ENCODE measurements around the gene CIZ1. TPM values are rescaled to one million over a fixed set of nuclear protein-coding genes. Genes with fewer than 3 reads are reported as not detected.
"Not testable (repeated sequence)": the region's sequence is repeated elsewhere in the genome, so short reads cannot be mapped to it uniquely, and the experiment has no call there.

Gene CIZ1
- total RNA-seq, 1 donor from 2014 or later, result 170 TPM

GRCh38 chr9:128185979-128186965 is 5.1 kb downstream of the CIZ1 start:
- H3K4me1 Mint-ChIP-seq (ENCODE audit: unreplicated experiment), result peaks cover 13% of the 10 kb centered on the region
- no peak overlapping the region for H3K27ac Mint-ChIP-seq (ENCODE audit: unreplicated experiment)
- TF ChIP-seq CTCF (IDR thresholded peaks at IDR 0.05), result no peak
- no peak for DNase-seq (ENCODE audit: extremely low spot score, unreplicated experiment)
- no peaks in the 10 kb centered on the region for H3K27me3 Mint-ChIP-seq (ENCODE audit: unreplicated experiment)
- H3K36me3 Mint-ChIP-seq (ENCODE audit: unreplicated experiment), result peaks cover 38% of the 10 kb centered on the region
- no peaks in the 10 kb centered on the region for H3K9me3 Mint-ChIP-seq (ENCODE audit: unreplicated experiment)
- no peak overlapping the region for H3K4me3 Mint-ChIP-seq (ENCODE audit: unreplicated experiment)

GRCh38 chr9:128182893-128183588 is 8.3 kb downstream of the CIZ1 start:
- H3K27me3 Mint-ChIP-seq (ENCODE audit: unreplicated experiment), result no peaks in the 10 kb centered on the region
- no peaks in the 10 kb centered on the region for H3K9me3 Mint-ChIP-seq (ENCODE audit: unreplicated experiment)
- DNase-seq (ENCODE audit: extremely low spot score, unreplicated experiment), result no peak
- H3K4me1 Mint-ChIP-seq (ENCODE audit: unreplicated experiment), result no peaks in the 10 kb centered on the region
- H3K27ac Mint-ChIP-seq (ENCODE audit: unreplicated experiment), result no peak overlapping the region
- H3K36me3 Mint-ChIP-seq (ENCODE audit: unreplicated experiment), result peaks cover 50% of the 10 kb centered on the region
- no peak overlapping the region for H3K4me3 Mint-ChIP-seq (ENCODE audit: unreplicated experiment)
- TF ChIP-seq CTCF (IDR thresholded peaks at IDR 0.05), result no peak

GRCh38 chr9:128181480-128181879 is 9.9 kb downstream of the CIZ1 start:
- not testable (repeated sequence) for H3K27ac Mint-ChIP-seq (ENCODE audit: unreplicated experiment); H3K9me3 Mint-ChIP-seq (ENCODE audit: unreplicated experiment); DNase-seq (ENCODE audit: extremely low spot score, unreplicated experiment); H3K27me3 Mint-ChIP-seq (ENCODE audit: unreplicated experiment); H3K4me3 Mint-ChIP-seq (ENCODE audit: unreplicated experiment); H3K4me1 Mint-ChIP-seq (ENCODE audit: unreplicated experiment)
- peak; percentile 56 for TF ChIP-seq CTCF (IDR thresholded peaks at IDR 0.05)
- peaks cover 42% of the 10 kb centered on the region for H3K36me3 Mint-ChIP-seq (ENCODE audit: unreplicated experiment)

GRCh38 chr9:128180447-128180846 is 10.9 kb downstream of the CIZ1 start:
- Mint-ChIP-seq H3K27ac (ENCODE audit: unreplicated experiment) (no peak overlapping the region), H3K27me3 (ENCODE audit: unreplicated experiment) (no peaks in the 10 kb centered on the region), H3K4me3 (ENCODE audit: unreplicated experiment) (no peak overlapping the region), H3K9me3 (ENCODE audit: unreplicated experiment) (no peaks in the 10 kb centered on the region), H3K36me3 (ENCODE audit: unreplicated experiment) (peaks cover 44% of the 10 kb centered on the region), H3K4me1 (ENCODE audit: unreplicated experiment) (no peaks in the 10 kb centered on the region)
- TF ChIP-seq CTCF (IDR thresholded peaks at IDR 0.05), result no peak
- DNase-seq (ENCODE audit: extremely low spot score, unreplicated experiment), result no peak

- DNase-seq (ENCODE audit: extremely low spot score, unreplicated experiment), result no peak
- Mint-ChIP-seq H3K4me1 (ENCODE audit: unreplicated experiment) (no peaks in the 10 kb centered on the region), H3K36me3 (ENCODE audit: unreplicated experiment) (peaks cover 48% of the 10 kb centered on the region), H3K4me3 (ENCODE audit: unreplicated experiment) (no peak overlapping the region), H3K27me3 (ENCODE audit: unreplicated experiment) (no peaks in the 10 kb centered on the region), H3K27ac (ENCODE audit: unreplicated experiment) (no peak overlapping the region), H3K9me3 (ENCODE audit: unreplicated experiment) (no peaks in the 10 kb centered on the region)
- TF ChIP-seq CTCF (IDR thresholded peaks at IDR 0.05), result no peak
Measured at GRCh38 chr9:128180001-128180400, 11.4 kb downstream of the CIZ1 start.

Data from osteocyte (in vitro differentiated cells).